GM12865 (cell line): ENCODE data around the gene NT5C1B.

Source experiments
- DNase-seq: peaks from one replicate; pipeline ENCODE4 v3.0.0; 2010; ENCODE audit warnings: low read depth
- H3K4me3 ChIP-seq: 2 replicates; pipeline ENCODE4 v1.5.1; 2011; ENCODE audit warnings: mild to moderate bottlenecking, low read depth, low read length, control low read depth
- TF ChIP-seq, protein P1 (sequence below): IDR thresholded peaks from 2 replicates; pipeline ENCODE4 v1.5.1; 2011; ENCODE audit warnings: low read length, control low read depth, low read depth, inconsistent platforms; ENCODE audit not compliant: insufficient read depth; ENCODE audit errors: missing control alignments

NT5C1B gene

DNA sequence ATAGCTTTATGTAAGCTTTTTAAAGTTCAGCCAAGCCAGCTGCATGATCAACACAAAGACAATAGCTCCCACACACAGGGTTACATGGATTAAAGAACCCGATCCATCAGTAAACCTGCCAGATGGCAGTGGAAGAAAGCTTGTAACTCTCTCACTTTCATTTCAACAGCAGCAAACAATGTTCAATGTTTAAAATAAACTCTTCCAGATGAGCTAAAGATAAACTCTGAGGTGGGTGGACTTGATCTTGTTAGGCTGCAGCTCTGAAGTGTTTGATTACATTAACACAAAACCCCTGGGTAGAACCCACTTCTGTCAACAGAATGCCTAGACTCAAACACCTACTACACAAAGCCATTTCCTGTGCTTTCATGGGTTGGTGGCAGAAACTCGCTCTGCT, 42.8 kb downstream of the NT5C1B start:
- TF ChIP-seq, protein P1, sequence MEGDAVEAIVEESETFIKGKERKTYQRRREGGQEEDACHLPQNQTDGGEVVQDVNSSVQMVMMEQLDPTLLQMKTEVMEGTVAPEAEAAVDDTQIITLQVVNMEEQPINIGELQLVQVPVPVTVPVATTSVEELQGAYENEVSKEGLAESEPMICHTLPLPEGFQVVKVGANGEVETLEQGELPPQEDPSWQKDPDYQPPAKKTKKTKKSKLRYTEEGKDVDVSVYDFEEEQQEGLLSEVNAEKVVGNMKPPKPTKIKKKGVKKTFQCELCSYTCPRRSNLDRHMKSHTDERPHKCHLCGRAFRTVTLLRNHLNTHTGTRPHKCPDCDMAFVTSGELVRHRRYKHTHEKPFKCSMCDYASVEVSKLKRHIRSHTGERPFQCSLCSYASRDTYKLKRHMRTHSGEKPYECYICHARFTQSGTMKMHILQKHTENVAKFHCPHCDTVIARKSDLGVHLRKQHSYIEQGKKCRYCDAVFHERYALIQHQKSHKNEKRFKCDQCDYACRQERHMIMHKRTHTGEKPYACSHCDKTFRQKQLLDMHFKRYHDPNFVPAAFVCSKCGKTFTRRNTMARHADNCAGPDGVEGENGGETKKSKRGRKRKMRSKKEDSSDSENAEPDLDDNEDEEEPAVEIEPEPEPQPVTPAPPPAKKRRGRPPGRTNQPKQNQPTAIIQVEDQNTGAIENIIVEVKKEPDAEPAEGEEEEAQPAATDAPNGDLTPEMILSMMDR: no peak
- DNase-seq: peak; percentile 14
- H3K4me3 ChIP-seq: no peak overlapping the region

DNA sequence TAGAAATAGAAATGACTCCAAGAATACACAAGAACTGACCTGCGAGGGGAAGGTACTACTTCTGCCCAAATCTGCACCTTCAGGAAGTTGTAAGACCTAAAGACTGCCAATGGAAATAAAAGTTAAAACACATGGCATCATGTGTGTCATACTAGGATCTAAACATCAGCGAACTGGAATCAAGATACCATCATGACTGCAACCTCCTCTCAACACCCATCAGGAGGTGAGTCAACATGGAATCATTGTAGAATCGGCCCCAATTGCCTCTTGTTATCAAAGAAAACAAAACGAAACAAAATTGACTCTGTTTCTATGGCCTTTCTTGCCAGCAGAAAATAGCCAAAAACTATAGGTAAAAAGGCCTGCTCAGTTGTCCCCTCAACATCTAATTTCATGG, 44.0 kb downstream of the NT5C1B start:
- no peak overlapping the region for H3K4me3 ChIP-seq
- no peak for DNase-seq
- TF ChIP-seq, protein P1: no peak

DNA sequence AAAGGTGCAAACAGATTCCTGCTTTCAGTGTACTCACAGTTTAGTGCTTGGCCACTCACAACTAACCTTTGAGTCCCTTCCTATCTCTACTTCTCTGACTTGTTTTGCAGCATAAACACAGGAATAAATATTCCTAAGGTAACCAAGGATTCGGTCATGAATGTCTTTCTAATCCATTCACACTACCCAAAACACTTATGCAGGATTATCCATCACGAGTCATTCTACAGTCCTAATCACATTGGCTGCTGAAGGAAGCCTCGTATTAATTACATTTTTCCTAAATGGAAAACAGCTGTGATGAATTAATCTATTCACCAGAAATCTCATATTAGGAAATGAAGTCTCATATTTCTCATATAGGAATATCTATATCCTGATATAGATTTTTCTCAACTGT, 45.2 kb downstream of the NT5C1B start:
- TF ChIP-seq, protein P1: no peak
- H3K4me3 ChIP-seq: no peak overlapping the region
- DNase-seq: no peak

DNA sequence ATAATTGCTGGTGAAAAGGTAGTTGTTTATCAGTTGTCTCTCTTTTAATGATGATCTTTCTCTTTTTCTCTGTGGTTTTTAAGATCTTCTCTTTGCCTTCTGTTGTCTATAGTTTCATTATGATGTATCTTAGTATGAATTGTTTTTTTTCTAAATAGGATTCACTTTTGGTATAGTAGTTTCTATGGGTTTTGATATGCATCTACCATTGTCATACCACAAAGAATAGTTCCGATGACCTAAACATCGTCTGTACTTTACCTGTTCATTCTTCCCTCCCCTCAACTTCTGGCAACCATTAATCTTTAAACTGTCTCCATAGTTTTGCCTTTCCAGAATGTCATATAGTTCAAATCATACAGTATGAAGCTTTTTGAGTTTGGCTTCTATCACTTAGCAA, 48.5 kb downstream of the NT5C1B start:
- no peak for DNase-seq
- H3K4me3 ChIP-seq: no peak overlapping the region
- TF ChIP-seq, protein P1: no peak

DNA sequence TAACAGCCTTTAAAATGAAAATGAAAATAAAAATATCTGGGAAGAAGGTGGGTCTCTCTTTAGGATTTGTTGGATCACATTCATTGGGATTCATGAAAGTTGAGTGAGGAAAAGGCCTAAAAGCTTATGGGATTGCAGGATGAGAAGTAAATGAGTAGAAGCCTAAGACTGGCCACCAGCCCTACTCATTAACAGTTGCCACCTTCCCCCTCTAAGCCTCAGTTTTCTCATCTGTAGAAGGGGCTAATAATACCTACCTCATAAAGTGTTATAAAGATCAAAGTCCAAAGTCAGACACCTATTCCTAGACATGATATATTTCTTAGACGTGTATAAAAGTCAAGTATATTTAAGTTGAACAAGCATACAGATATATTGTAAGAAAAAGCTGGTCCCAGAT, 52.7 kb downstream of the NT5C1B start:
- TF ChIP-seq, protein P1: no peak
- no peak overlapping the region for H3K4me3 ChIP-seq
- DNase-seq: no peak

DNA sequence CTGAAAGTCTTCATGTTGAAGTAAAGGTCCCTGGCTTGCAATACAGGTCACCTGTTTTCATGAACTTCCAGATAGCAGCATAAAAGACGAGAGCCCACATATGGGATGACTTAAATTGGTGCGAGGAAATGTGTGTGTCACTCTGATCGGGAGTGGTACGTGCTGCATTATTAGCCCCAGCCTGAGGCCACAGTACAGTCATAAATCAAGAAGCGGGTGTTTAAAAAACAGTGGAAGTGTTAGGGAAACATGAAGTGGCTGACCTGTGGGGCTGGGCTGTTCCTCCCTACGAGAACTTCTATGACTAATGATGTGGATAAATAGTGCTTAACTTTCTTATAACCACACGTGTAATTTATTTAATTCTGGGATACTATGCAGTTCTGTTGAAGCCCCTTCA, 53.3 kb downstream of the NT5C1B start:
- TF ChIP-seq, protein P1: no peak
- no peak for DNase-seq

DNA sequence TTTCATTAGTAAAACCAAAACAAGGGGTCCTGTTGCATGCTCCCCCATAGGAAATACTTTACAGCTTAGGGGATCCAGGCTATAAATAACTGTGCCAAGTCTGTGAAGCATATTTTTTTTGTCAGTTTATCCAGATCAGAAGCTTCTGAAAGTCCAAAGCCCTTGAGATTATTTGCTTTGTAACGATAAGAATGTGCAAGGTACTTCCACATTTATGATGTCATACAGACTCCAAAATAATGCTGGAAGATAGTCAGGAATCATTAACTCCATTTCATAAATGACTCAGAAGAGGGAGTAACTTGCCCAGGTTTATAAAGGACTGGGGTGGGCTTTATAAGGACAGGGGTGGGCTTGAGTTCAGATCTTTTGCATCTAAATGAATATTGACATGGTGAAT, 58.2 kb downstream of the NT5C1B start:
- DNase-seq: no peak
- TF ChIP-seq, protein P1: no peak
- H3K4me3 ChIP-seq: no peak overlapping the region

More for the DNA sequence above, 53.3 kb downstream of the NT5C1B start:
- no peak overlapping the region for H3K4me3 ChIP-seq
